IMR-90 (cell line): ENCODE data around the gene PDGFA.

Experiments used
- CHD1 ChIP-seq: IDR thresholded peaks from 2 replicates; pipeline ENCODE4 v1.6.1; 2012; ENCODE audit warnings: low read depth, low read length, improper control_type of control experiment
- FOS ChIP-seq: fragments of 150-350 bp; IDR thresholded peaks from 2 replicates; pipeline ENCODE4 v1.6.1; 2016; ENCODE audit warnings: low read depth, low read length
- MAFK ChIP-seq: IDR thresholded peaks from 2 replicates; pipeline ENCODE4 v1.6.1; 2012; ENCODE audit warnings: low read depth, low read length, improper control_type of control experiment
- MAZ ChIP-seq: IDR thresholded peaks from 2 replicates; pipeline ENCODE4 v1.6.1; 2012; ENCODE audit warnings: low read depth, mild to moderate bottlenecking, low read length, improper control_type of control experiment, moderate library complexity, borderline replicate concordance
- MXI1 ChIP-seq: IDR thresholded peaks from 2 replicates; pipeline ENCODE4 v1.6.1; 2012; ENCODE audit warnings: low read depth, mild to moderate bottlenecking, low read length, moderate library complexity, borderline replicate concordance
- NFE2L2 ChIP-seq: fragments of 150-350 bp; IDR thresholded peaks from 2 replicates; pipeline ENCODE4 v1.6.1; 2016; ENCODE audit warnings: low read depth, mild to moderate bottlenecking, low read length
- POLR2A ChIP-seq: IDR thresholded peaks from 2 replicates; pipeline ENCODE4 v1.6.1; 2012; ENCODE audit warnings: mild to moderate bottlenecking, low read depth, low read length
- RAD21 ChIP-seq: IDR thresholded peaks from 2 replicates; pipeline ENCODE4 v1.6.1; 2012; ENCODE audit warnings: low read length, improper control_type of control experiment
- RCOR1 ChIP-seq: IDR thresholded peaks from 2 replicates; pipeline ENCODE4 v1.6.1; 2012; ENCODE audit warnings: mild to moderate bottlenecking, low read length, improper control_type of control experiment; ENCODE audit not compliant: insufficient replicate concordance
- SMC3 ChIP-seq: fragments of 150-350 bp; IDR thresholded peaks from 2 replicates; pipeline ENCODE4 v1.6.1; 2016; ENCODE audit warnings: low read depth, mild to moderate bottlenecking, antibody characterized with exemption, low read length, moderate library complexity
- TF ChIP-seq, protein P1 (sequence below): conservative IDR thresholded peaks from 2 replicates; pipeline ENCODE4 v1.5.1; 2012; ENCODE audit warnings: mild to moderate bottlenecking, low read depth, low read length, improper control_type of control experiment
- TF ChIP-seq, protein P2 (sequence below): fragments of 150-350 bp; IDR thresholded peaks from 2 replicates; pipeline ENCODE4 v1.6.1; 2016; ENCODE audit warnings: low read depth, mild to moderate bottlenecking, low read length, moderate library complexity, borderline replicate concordance
- TF ChIP-seq, protein P3 (sequence below): fragments of 150-350 bp; IDR thresholded peaks from 2 replicates; pipeline ENCODE4 v1.6.1; 2017; ENCODE audit warnings: mild to moderate bottlenecking, antibody characterized with exemption, low read length, low read depth

DNA sequence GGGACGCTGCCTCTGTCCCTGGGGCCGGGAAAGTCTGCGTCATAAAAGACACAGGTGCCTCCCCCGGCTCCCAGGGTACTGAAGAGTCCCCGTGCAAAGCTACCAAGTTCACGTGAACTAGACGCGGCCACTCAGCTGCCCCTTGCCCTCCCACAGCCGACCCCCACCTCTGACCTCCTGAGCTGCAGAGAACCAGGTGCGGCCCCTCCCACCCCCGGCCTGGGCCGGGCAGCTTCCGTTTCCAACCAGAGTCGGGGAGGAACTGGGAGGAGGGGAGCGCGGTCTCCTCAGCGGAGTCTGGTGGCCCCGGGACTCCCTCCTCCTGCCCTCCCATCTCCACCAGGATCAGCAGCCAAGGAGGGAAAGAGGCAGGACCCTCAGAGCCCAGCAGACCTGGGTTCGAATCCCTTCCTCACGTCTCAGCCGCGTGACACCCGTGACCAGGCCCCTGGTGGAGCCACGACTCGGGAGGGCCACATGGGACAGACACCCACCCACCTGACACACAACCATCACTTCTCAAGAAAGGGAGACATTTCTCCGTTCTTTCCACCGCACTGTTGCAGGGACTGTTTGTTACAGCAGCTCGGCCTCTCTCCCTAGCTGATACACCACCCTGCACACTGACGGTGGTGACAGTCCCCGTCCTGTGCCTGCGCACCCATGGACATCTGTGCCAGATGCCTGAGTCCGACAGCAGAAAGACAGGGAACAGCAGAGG lies 37.4 kb upstream of the PDGFA start:
- TF ChIP-seq, protein P1, sequence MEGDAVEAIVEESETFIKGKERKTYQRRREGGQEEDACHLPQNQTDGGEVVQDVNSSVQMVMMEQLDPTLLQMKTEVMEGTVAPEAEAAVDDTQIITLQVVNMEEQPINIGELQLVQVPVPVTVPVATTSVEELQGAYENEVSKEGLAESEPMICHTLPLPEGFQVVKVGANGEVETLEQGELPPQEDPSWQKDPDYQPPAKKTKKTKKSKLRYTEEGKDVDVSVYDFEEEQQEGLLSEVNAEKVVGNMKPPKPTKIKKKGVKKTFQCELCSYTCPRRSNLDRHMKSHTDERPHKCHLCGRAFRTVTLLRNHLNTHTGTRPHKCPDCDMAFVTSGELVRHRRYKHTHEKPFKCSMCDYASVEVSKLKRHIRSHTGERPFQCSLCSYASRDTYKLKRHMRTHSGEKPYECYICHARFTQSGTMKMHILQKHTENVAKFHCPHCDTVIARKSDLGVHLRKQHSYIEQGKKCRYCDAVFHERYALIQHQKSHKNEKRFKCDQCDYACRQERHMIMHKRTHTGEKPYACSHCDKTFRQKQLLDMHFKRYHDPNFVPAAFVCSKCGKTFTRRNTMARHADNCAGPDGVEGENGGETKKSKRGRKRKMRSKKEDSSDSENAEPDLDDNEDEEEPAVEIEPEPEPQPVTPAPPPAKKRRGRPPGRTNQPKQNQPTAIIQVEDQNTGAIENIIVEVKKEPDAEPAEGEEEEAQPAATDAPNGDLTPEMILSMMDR: no peak
- TF ChIP-seq NFE2L2 (no peak), POLR2A (no peak), RAD21 (no peak), MXI1 (no peak), FOS (no peak), SMC3 (no peak), CHD1 (no peak), MAFK (no peak), RCOR1 (no peak), MAZ (no peak)
- TF ChIP-seq, protein P2, sequence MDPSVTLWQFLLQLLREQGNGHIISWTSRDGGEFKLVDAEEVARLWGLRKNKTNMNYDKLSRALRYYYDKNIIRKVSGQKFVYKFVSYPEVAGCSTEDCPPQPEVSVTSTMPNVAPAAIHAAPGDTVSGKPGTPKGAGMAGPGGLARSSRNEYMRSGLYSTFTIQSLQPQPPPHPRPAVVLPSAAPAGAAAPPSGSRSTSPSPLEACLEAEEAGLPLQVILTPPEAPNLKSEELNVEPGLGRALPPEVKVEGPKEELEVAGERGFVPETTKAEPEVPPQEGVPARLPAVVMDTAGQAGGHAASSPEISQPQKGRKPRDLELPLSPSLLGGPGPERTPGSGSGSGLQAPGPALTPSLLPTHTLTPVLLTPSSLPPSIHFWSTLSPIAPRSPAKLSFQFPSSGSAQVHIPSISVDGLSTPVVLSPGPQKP: no peak
- TF ChIP-seq, protein P3, sequence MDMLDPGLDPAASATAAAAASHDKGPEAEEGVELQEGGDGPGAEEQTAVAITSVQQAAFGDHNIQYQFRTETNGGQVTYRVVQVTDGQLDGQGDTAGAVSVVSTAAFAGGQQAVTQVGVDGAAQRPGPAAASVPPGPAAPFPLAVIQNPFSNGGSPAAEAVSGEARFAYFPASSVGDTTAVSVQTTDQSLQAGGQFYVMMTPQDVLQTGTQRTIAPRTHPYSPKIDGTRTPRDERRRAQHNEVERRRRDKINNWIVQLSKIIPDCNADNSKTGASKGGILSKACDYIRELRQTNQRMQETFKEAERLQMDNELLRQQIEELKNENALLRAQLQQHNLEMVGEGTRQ: no peak
